Measurements from ENCODE around the gene FRMD3.

- TF ChIP-seq CTCF (IDR thresholded peaks at IDR 0.05): no peak
- no peak for TF ChIP-seq EZH2 (IDR thresholded peaks at IDR 0.05)
- no peak for TF ChIP-seq EZH2phosphoT487 (IDR thresholded peaks at IDR 0.05)
These were observed 88.2 kb downstream of the FRMD3 start for GRCh38 chr9:83449983-83450382.
